Fibroblast of lung (primary cell): Measurements from ENCODE around the gene PRG3. TPM values are rescaled to one million over a fixed set of nuclear protein-coding genes. Genes with fewer than 3 reads are reported as not detected.
A peak's percentile ranks its signal among the peaks of the same experiment; 100 is the strongest.

Source experiments
- DNase-seq, 2 donors: peaks; one replicate each; pipeline versions ENCODE4 v3.0.0 to v3.0.0-alpha.2; 2010; ENCODE audit warnings: low read depth in 2 of 2
- H2AFZ ChIP-seq: 2 replicates; pipeline ENCODE4 v1.5.1; 2012; ENCODE audit warnings: low read length, control low read depth, inconsistent platforms
- H3K27ac ChIP-seq: 2 replicates; pipeline ENCODE4 v1.5.1; 2011; ENCODE audit warnings: low read length, control low read depth; ENCODE audit not compliant: insufficient read depth
- H3K27me3 ChIP-seq: 2 replicates; pipeline ENCODE4 v1.5.1; 2011; ENCODE audit warnings: mild to moderate bottlenecking, low read length; ENCODE audit not compliant: control insufficient read depth, insufficient read depth
- H3K36me3 ChIP-seq: 2 replicates; pipeline ENCODE4 v1.5.1; 2011; ENCODE audit warnings: low read length; ENCODE audit not compliant: control insufficient read depth, insufficient read depth
- H3K4me1 ChIP-seq: 2 replicates; pipeline ENCODE4 v1.5.1; 2011; ENCODE audit warnings: low read length; ENCODE audit not compliant: control insufficient read depth, insufficient read depth; ENCODE audit errors: extremely low read depth
- H3K4me2 ChIP-seq: 2 replicates; pipeline ENCODE4 v1.5.1; 2011; ENCODE audit warnings: low read length, control low read depth; ENCODE audit not compliant: insufficient read depth; ENCODE audit errors: extremely low read depth
- H3K4me3 ChIP-seq, 4 experiments: fragments of 200-600 bp in 1 of 4; sonication (generic) in 1 of 4; replicated peaks in 1 of 4; 2 replicates each; pipeline ENCODE4 v1.5.1; 2011 to 2016; ENCODE audit warnings: low read length in 4 of 4, low read depth in 3 of 4, mild to moderate bottlenecking in 3 of 4, control low read depth in 2 of 4, inconsistent platforms in 1 of 4, mixed read lengths in 1 of 4; ENCODE audit not compliant: insufficient read depth in 1 of 4; ENCODE audit errors: control extremely low read depth in 1 of 4
- H3K79me2 ChIP-seq: 2 replicates; pipeline ENCODE4 v1.5.1; 2012; ENCODE audit warnings: mild to moderate bottlenecking, low read length, inconsistent platforms; ENCODE audit not compliant: control insufficient read depth, insufficient read depth
- H3K9ac ChIP-seq: 2 replicates; pipeline ENCODE4 v1.5.1; 2011; ENCODE audit warnings: mild to moderate bottlenecking, low read length, control low read depth; ENCODE audit not compliant: insufficient read depth
- H3K9me3 ChIP-seq: 2 replicates; pipeline ENCODE4 v1.5.1; 2012; ENCODE audit warnings: low read depth, low read length; ENCODE audit not compliant: control insufficient read depth, insufficient read depth
- H4K20me1 ChIP-seq: 2 replicates; pipeline ENCODE4 v1.5.1; 2011; ENCODE audit warnings: low read length; ENCODE audit not compliant: control insufficient read depth, insufficient read depth; ENCODE audit errors: extremely low read depth
- EZH2 ChIP-seq: IDR thresholded peaks from 2 replicates; pipeline ENCODE4 v1.5.1; 2012; ENCODE audit warnings: low read length, control low read depth, mild to moderate bottlenecking; ENCODE audit errors: missing control alignments
- polyA plus RNA-seq, 2 donors: library from polyadenylated mRNA; depleted of rRNA in 1 of 2; stranded (reverse) in 1 of 2; unstranded in 1 of 2; fragments of >200 nt; gene quantifications; 2 replicates each; pipeline ENCODE4 v1.2.1, GENCODE V29; 2011 to 2012; ENCODE audit warnings: missing spikeins in 1 of 2
- total RNA-seq: library from RNA; depleted of rRNA; stranded (reverse); fragments of >200 nt; gene quantifications from 2 replicates; pipeline ENCODE4 v1.2.1, GENCODE V29; 2014
- TF ChIP-seq, protein P1 (sequence below), 2 donors: IDR thresholded peaks in 1 of 2; conservative IDR thresholded peaks in 1 of 2; 1 replicate in 1 of 2; 2 replicates in 1 of 2; pipeline ENCODE4 v1.5.1; 2011 to 2012; ENCODE audit warnings: low read length in 2 of 2, control low read depth in 1 of 2, inconsistent platforms in 1 of 2, low read depth in 1 of 2, mild to moderate bottlenecking in 1 of 2

Gene PRG3
- total and polyA plus RNA-seq, 2 donors (not counting 1 experiment from before 2014, with no cell fraction given), result not detected

- peak overlapping the region; percentile 89 for H3K4me2 ChIP-seq
- peak overlapping the region; percentile 29 to 74 (median 54) for H3K4me3 ChIP-seq
- peaks cover 10% of the 10 kb centered on the region for H3K79me2 ChIP-seq
- H3K9ac ChIP-seq, result peak overlapping the region; percentile 36
- peak overlapping the region; percentile 97 for H3K27ac ChIP-seq
- no peak for TF ChIP-seq EZH2
- TF ChIP-seq, protein P1, sequence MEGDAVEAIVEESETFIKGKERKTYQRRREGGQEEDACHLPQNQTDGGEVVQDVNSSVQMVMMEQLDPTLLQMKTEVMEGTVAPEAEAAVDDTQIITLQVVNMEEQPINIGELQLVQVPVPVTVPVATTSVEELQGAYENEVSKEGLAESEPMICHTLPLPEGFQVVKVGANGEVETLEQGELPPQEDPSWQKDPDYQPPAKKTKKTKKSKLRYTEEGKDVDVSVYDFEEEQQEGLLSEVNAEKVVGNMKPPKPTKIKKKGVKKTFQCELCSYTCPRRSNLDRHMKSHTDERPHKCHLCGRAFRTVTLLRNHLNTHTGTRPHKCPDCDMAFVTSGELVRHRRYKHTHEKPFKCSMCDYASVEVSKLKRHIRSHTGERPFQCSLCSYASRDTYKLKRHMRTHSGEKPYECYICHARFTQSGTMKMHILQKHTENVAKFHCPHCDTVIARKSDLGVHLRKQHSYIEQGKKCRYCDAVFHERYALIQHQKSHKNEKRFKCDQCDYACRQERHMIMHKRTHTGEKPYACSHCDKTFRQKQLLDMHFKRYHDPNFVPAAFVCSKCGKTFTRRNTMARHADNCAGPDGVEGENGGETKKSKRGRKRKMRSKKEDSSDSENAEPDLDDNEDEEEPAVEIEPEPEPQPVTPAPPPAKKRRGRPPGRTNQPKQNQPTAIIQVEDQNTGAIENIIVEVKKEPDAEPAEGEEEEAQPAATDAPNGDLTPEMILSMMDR (conservative IDR thresholded peaks at IDR 0.05 in 1 of 2, IDR thresholded peaks at IDR 0.05 in 1 of 2; ENCODE audit: low read depth in 1 of 2, low read length in 2 of 2), result no peak
- H3K9me3 ChIP-seq, result no peaks in the 10 kb centered on the region
- DNase-seq, result peak in 1 of 2 donors; percentile 30
- H4K20me1 ChIP-seq, result no peaks in the 10 kb centered on the region
- no peak overlapping the region for H2AFZ ChIP-seq
- no peaks in the 10 kb centered on the region for H3K27me3 ChIP-seq
- peaks cover 40% of the 10 kb centered on the region for H3K4me1 ChIP-seq
- peaks cover 8% of the 10 kb centered on the region for H3K36me3 ChIP-seq
Observed at GRCh38 chr11:57425565-57426438, 44.9 kb upstream of the PRG3 start.

- H3K9ac ChIP-seq, result no peak overlapping the region
- peak; percentile 86 to 87 for DNase-seq
- H3K27me3 ChIP-seq, result no peaks in the 10 kb centered on the region
- TF ChIP-seq, protein P1 (conservative IDR thresholded peaks at IDR 0.05 in 1 of 2, IDR thresholded peaks at IDR 0.05 in 1 of 2; ENCODE audit: low read depth in 1 of 2, low read length in 2 of 2), result no peak
- no peak for TF ChIP-seq EZH2
- peaks cover 8% of the 10 kb centered on the region for H3K36me3 ChIP-seq
- peak overlapping the region in 2 of 4 experiments; percentile 38 to 62 for H3K4me3 ChIP-seq
- peak overlapping the region; percentile 97 for H3K27ac ChIP-seq
- peak overlapping the region; percentile 89 for H3K4me2 ChIP-seq
- H3K79me2 ChIP-seq, result peaks cover 10% of the 10 kb centered on the region
- no peaks in the 10 kb centered on the region for H4K20me1 ChIP-seq
- H3K9me3 ChIP-seq, result no peaks in the 10 kb centered on the region
- H2AFZ ChIP-seq, result no peak overlapping the region
- peaks cover 40% of the 10 kb centered on the region for H3K4me1 ChIP-seq
Observed at GRCh38 chr11:57424792-57425564, 44.0 kb upstream of the PRG3 start.
